Measurements from ENCODE around the gene ANKRD13C. TPM values are rescaled to one million over a fixed set of nuclear protein-coding genes. Genes with fewer than 3 reads are reported as not detected.

ANKRD13C gene
- total RNA-seq: 24.7 and 27.3 TPM in 2 replicates

GRCh38 chr1:70354332-70355110 lies at the start of gene ANKRD13C:
TSS of gene ANKRD13C (minus strand) at chr1:70354722. CDS start at chr1:70354408, 314 bp downstream.

GRCh38 chr1:70221238-70222121 lies 133.0 kb downstream of the ANKRD13C start, which contains the start of gene SRSF11:
TSS of gene SRSF11 (plus strand) at chr1:70221380. CDS start at chr1:70221637, 257 bp downstream.

Other genes starting within 250 kb of the ANKRD13C start
- 20.6 and 28.8 TPM in 2 replicates for gene LRRC40, start 149.1 kb downstream of the ANKRD13C start, total RNA-seq
- gene SRSF11, start 133.3 kb downstream of the ANKRD13C start, total RNA-seq: 84.0 and 101 TPM in 2 replicates
- 2.5 and 3.9 TPM in 2 replicates for gene CTH, start 56.5 kb upstream of the ANKRD13C start, total RNA-seq